Measurements from ENCODE around the gene ACAD9.

GRCh38 chr3:128895843-128896697, 16.6 kb downstream of the ACAD9 start:
- no peak for TF ChIP-seq CTCF (IDR thresholded peaks at IDR 0.05)
- TF ChIP-seq POLR2AphosphoS5 (IDR thresholded peaks at IDR 0.05) = no peak
